Neuronal stem cell (in vitro differentiated cells): ENCODE data around the gene TOX2.
A peak's percentile ranks its signal among the peaks of the same experiment; 100 is the strongest.

Experiments
- DNase-seq: peaks from one replicate; pipeline ENCODE4 v3.0.0-alpha.2; 2013; ENCODE audit warnings: low spot score
- H2AFZ ChIP-seq: one replicate; pipeline ENCODE4 v1.6.1; 2013; ENCODE audit warnings: mild to moderate bottlenecking, low read length, inconsistent platforms
- H2AK5ac ChIP-seq: 2 replicates; pipeline ENCODE4 v1.6.1; 2013; ENCODE audit warnings: low read depth, mild to moderate bottlenecking, inconsistent platforms, low read length, moderate library complexity, mixed read lengths
- H2BK120ac ChIP-seq: 2 replicates; pipeline ENCODE4 v1.6.1; 2013; ENCODE audit warnings: low read depth, mild to moderate bottlenecking, inconsistent platforms, low read length, moderate library complexity, mixed read lengths
- H2BK12ac ChIP-seq: one replicate; pipeline ENCODE4 v1.6.1; 2013; ENCODE audit warnings: low read length, inconsistent platforms
- H2BK15ac ChIP-seq: 2 replicates; pipeline ENCODE4 v1.6.1; 2013; ENCODE audit warnings: mild to moderate bottlenecking, low read length, inconsistent platforms, mixed read lengths
- H2BK5ac ChIP-seq: one replicate; pipeline ENCODE4 v1.6.1; 2013; ENCODE audit warnings: inconsistent platforms, mild to moderate bottlenecking, low read length, moderate library complexity
- H3K14ac ChIP-seq: one replicate; pipeline ENCODE4 v1.6.1; 2013; ENCODE audit warnings: low read length, inconsistent platforms
- H3K18ac ChIP-seq: 2 replicates; pipeline ENCODE4 v1.6.1; 2013; ENCODE audit warnings: low read length, inconsistent platforms
- H3K23ac ChIP-seq: 2 replicates; pipeline ENCODE4 v1.6.1; 2013; ENCODE audit warnings: low read depth, mild to moderate bottlenecking, mixed read lengths, low read length, inconsistent platforms; ENCODE audit not compliant: poor library complexity
- H3K27ac ChIP-seq: replicated peaks from 3 replicates; pipeline ENCODE4 v1.5.1; 2013; ENCODE audit warnings: low read length, inconsistent platforms
- H3K27me3 ChIP-seq, 3 experiments: 2 replicates each; pipeline ENCODE4 v1.6.1; 2013; ENCODE audit warnings: low read length in 3 of 3, mild to moderate bottlenecking in 2 of 3, inconsistent platforms in 1 of 3, low read depth in 1 of 3, mixed read lengths in 1 of 3, moderate library complexity in 1 of 3; ENCODE audit not compliant: control insufficient read depth in 3 of 3, insufficient read depth in 3 of 3
- H3K36me3 ChIP-seq, 2 donors: replicated peaks in 1 of 2; 2 replicates each; pipeline ENCODE4 v1.6.1; 2013; ENCODE audit warnings: low read length in 2 of 2; ENCODE audit not compliant: control insufficient read depth in 2 of 2, insufficient read depth in 2 of 2
- H3K4ac ChIP-seq: 2 replicates; pipeline ENCODE4 v1.6.1; 2013; ENCODE audit warnings: inconsistent platforms, mild to moderate bottlenecking, low read length, moderate library complexity
- H3K4me1 ChIP-seq, 2 donors: 1 replicate in 1 of 2; 2 replicates in 1 of 2; pipeline ENCODE4 v1.6.1; 2013; ENCODE audit warnings: low read length in 2 of 2, low read depth in 1 of 2; ENCODE audit not compliant: control insufficient read depth in 2 of 2, insufficient read depth in 1 of 2
- H3K4me2 ChIP-seq: one replicate; pipeline ENCODE4 v1.6.1; 2013; ENCODE audit warnings: mild to moderate bottlenecking, low read length, inconsistent platforms; ENCODE audit not compliant: insufficient read depth, poor library complexity, severe bottlenecking
- H3K4me3 ChIP-seq, 2 donors: 2 replicates each; pipeline ENCODE4 v1.5.1; 2013; ENCODE audit warnings: low read length in 2 of 2, mild to moderate bottlenecking in 2 of 2, inconsistent platforms in 1 of 2, moderate library complexity in 1 of 2
- H3K79me1 ChIP-seq: one replicate; pipeline ENCODE4 v1.6.1; 2013; ENCODE audit warnings: low read depth, mild to moderate bottlenecking, inconsistent platforms, low read length, moderate library complexity
- H3K9ac ChIP-seq: one replicate; pipeline ENCODE4 v1.6.1; 2013; ENCODE audit warnings: mild to moderate bottlenecking, low read depth, low read length, inconsistent platforms; ENCODE audit not compliant: poor library complexity
- H3K9me3 ChIP-seq, 2 donors: replicated peaks in 1 of 2; 2 replicates each; pipeline versions ENCODE3 to v1.6.1; 2013; ENCODE audit warnings: low read length in 2 of 2, mild to moderate bottlenecking in 2 of 2, inconsistent platforms in 1 of 2, low read depth in 1 of 2, mixed read lengths in 1 of 2, moderate library complexity in 1 of 2; ENCODE audit not compliant: control insufficient read depth in 2 of 2, insufficient read depth in 1 of 2
- H4K8ac ChIP-seq: one replicate; pipeline ENCODE4 v1.6.1; 2013; ENCODE audit warnings: low read depth, mild to moderate bottlenecking, inconsistent platforms, low read length, moderate library complexity
- H4K91ac ChIP-seq: one replicate; pipeline ENCODE4 v1.6.1; 2013; ENCODE audit warnings: low read length, low read depth, mild to moderate bottlenecking, inconsistent platforms; ENCODE audit not compliant: poor library complexity
- WGBS, 2 donors: extraction: QIAGEN DNeasy Blood & Tissue Kit; methylation state at CpG; one replicate each; pipeline ENCODE4 v1.1.7; 2013; ENCODE audit warnings: missing lambda C conversion rate in 2 of 2, mixed read lengths in 1 of 2; ENCODE audit not compliant: insufficient read length in 2 of 2, insufficient replicate concordance in 1 of 2; ENCODE audit errors: extremely low coverage in 2 of 2; 5-methylcytosine and 5-hydroxymethylcytosine counted together

The TOX2 gene

GRCh38 chr20:44038681-44039123 is 124.0 kb downstream of the TOX2 start:
- Histone ChIP-seq H3K79me1 (no peaks in the 10 kb centered on the region), H3K9ac (no peak overlapping the region), H3K18ac (peak overlapping the region; percentile 11), H2AFZ (no peak overlapping the region), H3K36me3 (no peaks in the 10 kb centered on the region), H3K4me2 (no peak overlapping the region), H2BK5ac (no peak overlapping the region), H4K8ac (no peak overlapping the region), H3K4ac (no peak overlapping the region), H3K4me3 (no peak overlapping the region), H3K9me3 (no peaks in the 10 kb centered on the region), H3K27ac (no peak overlapping the region), H2BK15ac (no peak overlapping the region), H3K27me3 (peaks cover 0 to 5% (median 2%) of the 10 kb centered on the region in 3 experiments), H2BK12ac (no peak overlapping the region), H3K14ac (no peak overlapping the region), H4K91ac (no peak overlapping the region), H3K4me1 (no peaks in the 10 kb centered on the region), H3K23ac (no peak overlapping the region), H2BK120ac (no peak overlapping the region), H2AK5ac (no peak overlapping the region)
- no CpG with 5 or more reads among the region's 15 CpGs for WGBS, 2 donors
- no peak for DNase-seq

- no peak overlapping the region for H2BK12ac ChIP-seq
- H3K4me3 ChIP-seq, result no peak overlapping the region
- H2AK5ac ChIP-seq, result no peak overlapping the region
- no peaks in the 10 kb centered on the region for H3K36me3 ChIP-seq
- no peak overlapping the region for H3K27ac ChIP-seq
- no peaks in the 10 kb centered on the region for H3K79me1 ChIP-seq
- H3K14ac ChIP-seq, result no peak overlapping the region
- no CpG with 5 or more reads among the region's 1 CpG for WGBS, 2 donors
- H3K9ac ChIP-seq, result no peak overlapping the region
- no peak overlapping the region for H4K8ac ChIP-seq
- no peak overlapping the region for H2AFZ ChIP-seq
- no peak overlapping the region for H3K23ac ChIP-seq
- H3K18ac ChIP-seq, result no peak overlapping the region
- no peak overlapping the region for H3K4ac ChIP-seq
- H3K4me1 ChIP-seq, result no peaks in the 10 kb centered on the region
- H2BK5ac ChIP-seq, result no peak overlapping the region
- H3K27me3 ChIP-seq, result peaks cover 0 to 5% (median 2%) of the 10 kb centered on the region in 3 experiments
- no peak overlapping the region for H2BK15ac ChIP-seq
- H3K4me2 ChIP-seq, result no peak overlapping the region
- H2BK120ac ChIP-seq, result no peak overlapping the region
- no peak overlapping the region for H4K91ac ChIP-seq
- no peak for DNase-seq
- no peaks in the 10 kb centered on the region for H3K9me3 ChIP-seq
These were observed 124.5 kb downstream of the TOX2 start for GRCh38 chr20:44039147-44039546.

GRCh38 chr20:44039741-44040140 is 125.1 kb downstream of the TOX2 start:
- Histone ChIP-seq H3K18ac (no peak overlapping the region), H3K79me1 (no peaks in the 10 kb centered on the region), H2BK120ac (no peak overlapping the region), H2AK5ac (no peak overlapping the region), H2BK12ac (no peak overlapping the region), H2BK15ac (no peak overlapping the region), H2BK5ac (no peak overlapping the region), H4K91ac (no peak overlapping the region), H3K4me3 (no peak overlapping the region), H3K4me1 (no peaks in the 10 kb centered on the region), H3K23ac (no peak overlapping the region), H3K9ac (no peak overlapping the region), H3K4me2 (no peak overlapping the region), H4K8ac (no peak overlapping the region), H3K9me3 (no peaks in the 10 kb centered on the region), H3K4ac (no peak overlapping the region), H3K14ac (no peak overlapping the region), H3K36me3 (no peaks in the 10 kb centered on the region), H3K27me3 (peaks cover 0 to 5% (median 2%) of the 10 kb centered on the region in 3 experiments), H3K27ac (no peak overlapping the region), H2AFZ (no peak overlapping the region)
- no CpG with 5 or more reads among the region's 10 CpGs for WGBS, 2 donors
- no peak for DNase-seq

- H2BK120ac ChIP-seq, result no peak overlapping the region
- H4K91ac ChIP-seq, result no peak overlapping the region
- H3K4me2 ChIP-seq, result no peak overlapping the region
- H3K4me1 ChIP-seq, result no peaks in the 10 kb centered on the region
- no peaks in the 10 kb centered on the region for H3K79me1 ChIP-seq
- no peak overlapping the region for H2AK5ac ChIP-seq
- no peak overlapping the region for H2BK12ac ChIP-seq
- no peak overlapping the region for H3K4me3 ChIP-seq
- no peaks in the 10 kb centered on the region for H3K36me3 ChIP-seq
- no peak overlapping the region for H2BK15ac ChIP-seq
- no peak overlapping the region for H3K9ac ChIP-seq
- H3K14ac ChIP-seq, result no peak overlapping the region
- H3K23ac ChIP-seq, result no peak overlapping the region
- H3K18ac ChIP-seq, result no peak overlapping the region
- H2AFZ ChIP-seq, result no peak overlapping the region
- WGBS, 2 donors, result no CpG with 5 or more reads among the region's 5 CpGs
- no peak overlapping the region for H3K27ac ChIP-seq
- no peak overlapping the region for H4K8ac ChIP-seq
- H3K27me3 ChIP-seq, result peaks cover 0 to 5% (median 2%) of the 10 kb centered on the region in 3 experiments
- no peak overlapping the region for H3K4ac ChIP-seq
- no peak for DNase-seq
- H3K9me3 ChIP-seq, result no peaks in the 10 kb centered on the region
- no peak overlapping the region for H2BK5ac ChIP-seq
These were observed 125.7 kb downstream of the TOX2 start for GRCh38 chr20:44040202-44040915.
